Epidermal melanocyte (primary cell): ENCODE data around the gene GFI1B.
"Not testable (repeated sequence)": the region's sequence is repeated elsewhere in the genome, so short reads cannot be mapped to it uniquely, and the experiment has no call there.

Experiments used
- DNase-seq: peaks from one replicate; pipeline ENCODE4 v3.0.0; 2011; ENCODE audit warnings: low spot score; ENCODE audit not compliant: insufficient read length

GFI1B gene

DNA sequence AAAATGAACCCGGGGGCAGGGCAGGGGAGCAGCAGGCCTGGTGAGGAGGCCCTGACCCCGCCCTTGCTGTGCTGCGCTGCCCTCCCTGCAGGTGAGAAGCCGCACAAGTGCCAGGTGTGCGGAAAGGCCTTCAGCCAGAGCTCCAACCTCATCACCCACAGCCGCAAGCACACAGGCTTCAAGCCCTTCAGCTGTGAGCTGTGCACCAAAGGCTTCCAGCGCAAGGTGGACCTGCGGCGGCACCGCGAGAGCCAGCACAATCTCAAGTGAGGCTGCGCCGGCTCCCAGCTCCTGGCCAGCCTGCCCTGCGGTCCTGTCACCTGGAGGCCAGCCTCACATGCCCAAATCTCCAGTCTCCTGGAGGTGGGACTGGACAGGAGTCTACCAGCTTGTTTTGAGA is 12.3 kb downstream of the GFI1B start:
- DNase-seq, result no peak

DNA sequence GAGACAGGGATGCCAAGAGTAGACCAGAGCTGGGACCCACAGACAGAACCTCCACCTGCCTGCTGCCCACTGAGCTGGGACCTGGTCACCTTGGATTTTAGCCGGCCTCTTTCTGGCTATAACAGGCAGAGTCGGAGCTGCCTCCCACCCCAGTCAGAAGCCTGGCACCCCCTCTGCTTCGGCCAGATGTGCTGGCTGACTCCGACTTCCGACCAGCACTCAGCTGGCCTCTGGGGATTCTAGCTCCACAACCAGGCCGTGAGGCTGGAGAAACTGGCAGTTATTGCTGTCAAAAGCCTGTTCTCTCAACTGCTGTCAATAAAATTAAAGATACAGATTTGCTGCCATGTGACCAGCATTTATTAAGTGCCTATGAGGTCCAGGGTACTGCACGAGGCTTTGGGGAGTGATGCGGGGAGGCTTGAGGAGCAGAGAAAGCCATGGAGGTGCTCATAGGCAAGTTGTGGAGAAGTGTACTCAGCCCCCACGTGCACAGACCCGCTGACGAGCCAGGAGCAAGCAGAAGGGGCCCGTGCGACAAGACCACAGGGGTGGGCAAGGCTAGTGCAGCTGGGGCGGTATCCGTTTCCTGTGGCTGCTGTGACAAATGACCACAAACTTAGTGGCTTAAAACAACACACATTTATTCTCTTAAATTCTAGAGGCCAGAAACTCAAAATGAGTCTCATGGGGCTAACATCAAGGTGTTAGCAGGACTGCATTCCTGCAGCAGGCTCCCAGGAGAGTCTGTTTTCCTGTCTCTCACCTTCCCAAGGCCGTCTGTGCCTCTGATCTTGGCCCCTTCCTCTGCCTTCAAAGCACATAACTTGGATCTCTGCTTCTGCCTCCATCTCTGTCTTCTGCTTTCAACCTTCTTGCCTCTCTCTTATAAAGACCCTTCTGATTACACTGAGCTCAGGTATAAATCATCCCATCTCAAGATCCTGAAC is 13.1 kb downstream of the GFI1B start:
- no peak for DNase-seq

DNA sequence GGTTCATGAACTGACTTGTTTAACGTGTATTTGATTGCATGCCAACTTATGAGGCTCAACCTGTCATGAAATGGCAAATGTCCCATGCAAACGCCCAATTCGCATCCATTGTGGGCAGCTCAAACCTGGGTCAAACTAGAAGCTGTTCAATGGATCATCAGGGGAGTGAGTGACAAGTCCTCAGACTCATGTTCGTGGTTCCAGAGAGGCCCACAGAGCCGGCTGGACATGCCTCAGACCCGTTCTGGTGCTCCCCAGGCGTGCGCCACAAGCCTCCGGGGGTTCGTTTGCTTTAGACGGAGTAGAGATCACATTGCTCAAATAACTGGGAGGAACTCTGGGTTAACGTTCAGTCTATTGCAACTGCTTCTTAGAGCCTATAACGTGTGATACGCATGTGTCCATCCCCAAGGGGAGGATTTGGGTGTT is 15.0 kb downstream of the GFI1B start:
- no peak for DNase-seq

DNA sequence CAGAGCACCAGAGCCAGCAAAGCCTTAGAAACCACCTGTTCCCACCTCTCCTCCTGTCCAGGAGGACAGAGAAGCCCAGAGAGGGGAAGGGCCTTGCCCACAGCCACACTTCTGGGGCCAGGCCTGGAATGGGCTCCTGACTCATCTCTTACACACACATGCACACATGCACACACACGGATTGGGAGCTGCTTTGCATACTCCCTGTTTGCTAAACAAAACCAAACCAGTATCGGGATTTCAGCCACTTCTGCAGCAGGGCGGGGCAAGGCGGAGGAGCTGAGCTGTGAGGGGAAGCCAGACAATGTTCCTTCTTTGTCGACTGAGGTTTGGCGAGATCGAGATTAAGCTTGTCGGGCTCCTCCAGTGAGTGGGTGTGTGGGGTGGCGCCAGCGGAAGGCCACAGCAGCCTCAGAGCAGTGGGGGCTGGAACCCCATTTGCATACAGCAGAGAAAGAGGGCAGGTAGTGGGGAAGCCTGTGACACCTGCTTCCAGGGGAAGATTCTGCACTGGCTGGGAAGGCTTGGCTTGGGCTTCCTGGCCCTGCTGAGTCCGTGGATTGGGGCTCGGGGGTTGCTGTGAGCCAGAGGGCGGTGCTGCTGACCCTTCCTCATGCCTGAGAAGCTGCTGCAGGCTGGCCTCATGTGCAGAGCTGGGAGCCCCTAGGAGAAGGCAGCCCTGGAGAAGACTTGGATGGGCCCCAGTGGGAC is 16.1 kb downstream of the GFI1B start:
- no peak for DNase-seq

DNA sequence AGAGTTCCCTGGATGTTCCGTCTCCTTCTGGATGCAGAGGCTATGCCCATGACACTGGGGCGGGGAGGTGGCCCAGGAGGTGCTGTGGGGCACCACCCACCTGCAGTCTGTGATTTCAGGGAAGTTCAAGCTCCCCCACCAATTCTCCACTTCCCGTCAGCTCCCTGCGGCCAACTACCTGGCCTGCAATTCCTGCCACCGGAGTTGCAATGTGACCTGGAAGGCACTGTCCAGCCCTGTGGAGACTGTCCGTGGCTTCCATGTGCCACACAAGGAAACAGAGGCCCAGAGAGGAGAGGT is 16.6 kb downstream of the GFI1B start:
- DNase-seq, result no peak

DNA sequence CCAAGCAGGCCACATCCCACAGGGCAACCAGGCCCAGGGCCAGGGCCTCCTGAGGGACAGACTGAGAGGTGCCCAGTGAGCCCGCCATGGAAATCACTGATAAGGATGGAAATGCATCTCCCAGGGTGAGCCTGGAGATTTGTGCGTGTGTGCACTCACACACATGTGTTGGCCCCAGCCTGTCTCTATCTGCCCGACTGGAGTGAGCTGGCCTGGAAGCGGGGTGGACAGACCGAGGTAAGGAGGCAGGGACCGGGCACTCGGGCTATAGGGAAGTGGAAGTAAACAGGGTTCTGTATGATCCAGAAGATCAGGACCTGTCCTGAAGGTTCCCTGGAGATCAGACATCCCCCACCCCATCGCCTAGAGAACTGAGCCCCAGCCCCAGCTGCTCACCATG is 17.4 kb downstream of the GFI1B start:
- no peak for DNase-seq

DNA sequence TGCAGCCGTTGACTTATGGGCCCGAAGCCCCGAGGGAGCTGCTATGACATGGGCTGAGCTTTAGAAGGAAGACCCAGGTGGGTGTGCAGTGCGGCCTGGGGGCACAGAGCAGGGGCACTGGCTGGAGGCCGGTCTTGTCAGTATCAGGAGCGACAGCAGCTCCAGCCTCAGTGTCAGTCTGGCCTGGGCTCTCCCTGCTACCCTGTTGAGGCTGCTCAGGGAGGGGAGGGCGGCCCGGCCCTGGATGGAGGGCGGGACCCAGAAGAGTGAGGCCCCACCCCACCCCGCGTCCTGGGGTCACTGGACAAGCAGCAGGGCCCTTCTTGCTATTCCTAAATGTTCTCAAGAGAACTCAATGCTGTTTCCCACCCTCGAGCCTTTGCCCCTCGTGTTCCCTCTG is 18.0 kb downstream of the GFI1B start:
- no peak for DNase-seq

DNA sequence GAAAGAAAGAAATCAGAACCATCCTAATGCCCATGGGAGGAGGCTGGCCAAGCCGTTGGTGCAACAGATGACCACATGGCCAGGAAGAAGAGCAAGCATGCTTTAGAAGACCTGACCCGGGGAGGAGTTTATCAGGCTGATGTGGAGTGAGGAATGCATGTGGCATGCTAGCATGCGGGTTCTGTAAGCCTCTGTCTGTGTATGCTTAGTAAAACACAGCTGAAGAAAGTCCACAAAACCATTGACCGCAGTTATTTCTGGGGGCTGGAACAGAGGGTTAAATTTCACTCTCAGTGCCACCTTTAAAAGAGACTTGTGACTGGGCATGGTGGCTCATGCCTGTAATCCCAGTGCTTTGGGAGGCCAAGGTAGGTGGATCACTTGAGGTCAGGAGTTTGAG is 19.1 kb downstream of the GFI1B start:
- DNase-seq, result no peak

DNA sequence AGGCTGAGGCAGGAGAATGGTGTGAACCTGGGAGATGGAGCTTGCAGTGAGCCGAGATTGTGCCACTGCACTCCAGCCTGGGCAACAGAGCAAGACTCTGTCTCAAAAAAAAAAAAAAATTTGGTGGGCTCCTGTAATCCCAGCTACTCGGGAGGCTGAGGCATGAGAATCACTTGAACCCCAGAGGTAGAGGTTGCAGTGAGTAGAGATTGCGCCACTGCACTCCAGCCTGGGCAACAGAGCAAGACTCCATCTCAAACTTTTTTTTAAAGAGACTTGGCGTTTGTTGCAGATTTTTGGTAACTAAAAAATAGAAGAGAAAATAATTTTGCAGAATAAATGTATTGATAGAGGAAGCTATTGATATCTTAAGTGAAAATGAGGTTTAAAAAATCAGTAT is 19.7 kb downstream of the GFI1B start:
- DNase-seq, result not testable (repeated sequence)

DNA sequence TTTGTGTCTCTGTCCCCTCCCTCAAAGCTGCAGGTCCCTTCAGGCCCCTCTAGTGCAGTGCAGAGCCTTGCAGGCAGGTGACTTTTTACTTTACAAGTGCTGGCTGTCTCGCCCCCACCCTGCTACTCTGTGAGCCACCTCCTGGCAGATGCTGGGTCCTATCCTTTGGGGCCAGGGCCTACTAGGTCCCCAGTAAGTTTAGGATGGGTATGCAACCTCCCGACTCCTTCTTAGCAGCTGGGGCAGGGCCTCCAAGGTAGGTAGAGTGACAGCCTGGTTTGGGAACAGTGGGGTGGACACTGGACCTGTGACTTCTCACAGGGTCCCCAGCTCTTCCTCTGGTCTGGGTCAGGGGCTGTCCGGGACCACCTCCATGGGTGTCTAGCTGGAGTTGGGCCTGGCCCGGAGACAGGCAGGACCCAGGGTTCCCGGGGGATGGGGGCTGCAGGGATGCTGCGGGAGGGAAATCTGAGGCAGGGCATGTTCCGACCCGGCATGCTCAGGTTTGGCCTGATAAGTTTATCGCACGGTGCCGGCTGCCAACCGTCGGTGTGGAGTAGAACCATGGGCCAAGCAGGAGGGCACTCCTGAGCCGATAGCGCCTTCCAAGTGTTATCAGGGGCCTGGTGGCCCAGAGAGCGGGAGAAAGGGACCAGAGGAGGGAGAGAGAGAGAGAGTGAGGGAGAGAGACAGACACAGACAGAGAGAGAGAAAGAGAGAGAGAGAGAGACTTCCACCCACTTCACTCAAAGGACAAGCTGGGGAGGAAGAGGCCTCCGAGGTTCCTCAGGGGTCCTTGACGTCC is 20.5 kb downstream of the GFI1B start:
- DNase-seq, result no peak

DNA sequence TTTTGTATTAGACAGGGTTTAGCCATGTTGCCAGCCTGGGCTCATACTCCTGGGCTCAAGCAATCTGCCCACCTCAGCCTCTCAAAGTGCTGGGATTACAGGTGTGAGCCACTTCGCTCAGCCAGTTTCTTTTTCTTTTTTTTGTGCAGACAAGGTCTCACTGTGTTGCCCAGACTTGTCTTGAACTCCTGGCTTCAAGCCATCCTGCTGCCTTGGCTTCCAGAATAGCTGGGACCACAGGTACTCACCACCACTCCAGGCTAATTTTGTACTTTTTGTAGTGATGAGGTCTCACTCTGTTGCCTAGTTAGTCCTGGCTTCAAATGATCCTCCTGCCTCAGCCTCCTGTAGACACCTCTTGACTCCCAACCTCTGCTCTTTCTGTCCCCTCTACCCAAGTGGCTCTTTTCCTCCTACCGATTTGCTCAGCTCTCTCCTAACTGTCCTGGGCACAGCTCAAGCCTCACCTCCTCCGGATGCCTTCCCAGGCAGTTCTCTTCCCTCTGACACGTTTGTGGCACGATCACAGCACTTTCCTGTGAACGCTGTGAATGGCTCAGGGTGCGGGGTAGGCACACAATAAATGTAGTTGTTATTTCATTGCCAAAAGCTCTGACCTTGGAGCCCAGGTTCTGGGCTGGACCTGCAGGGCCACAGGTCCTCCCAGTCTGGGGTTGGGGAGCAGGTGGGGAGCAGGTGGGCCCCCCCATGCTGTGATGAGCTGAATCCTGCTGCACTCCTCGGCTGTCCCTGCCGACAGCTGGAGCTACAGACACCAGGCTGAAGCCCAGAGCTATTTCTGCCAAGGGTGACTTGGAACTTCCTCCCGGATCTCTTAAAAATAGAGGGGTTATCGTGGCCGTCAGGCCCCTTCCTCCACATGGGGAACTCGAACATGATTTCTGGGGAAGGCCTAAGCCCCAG is 23.9 kb downstream of the GFI1B start:
- DNase-seq, result no peak

DNA sequence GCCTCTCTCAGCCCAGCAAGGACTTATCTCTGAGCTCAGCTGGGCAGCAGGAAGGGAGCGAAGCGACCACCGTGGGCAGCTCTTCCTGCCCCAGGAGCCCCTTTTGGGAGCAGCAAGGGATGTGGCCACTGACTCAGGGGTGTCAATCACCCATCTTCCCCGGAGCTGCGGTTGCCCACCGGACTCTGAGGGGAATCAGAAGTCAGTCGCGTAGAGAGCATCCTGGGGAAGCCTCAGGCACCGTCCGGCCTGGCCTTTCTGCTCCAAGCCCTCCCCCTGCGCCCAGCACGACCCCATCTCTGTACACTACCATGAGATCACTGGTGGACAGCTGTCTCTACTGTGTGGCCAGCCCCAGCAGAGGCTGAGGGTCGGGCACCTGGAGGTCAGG is 24.6 kb downstream of the GFI1B start:
- DNase-seq, result no peak

DNA sequence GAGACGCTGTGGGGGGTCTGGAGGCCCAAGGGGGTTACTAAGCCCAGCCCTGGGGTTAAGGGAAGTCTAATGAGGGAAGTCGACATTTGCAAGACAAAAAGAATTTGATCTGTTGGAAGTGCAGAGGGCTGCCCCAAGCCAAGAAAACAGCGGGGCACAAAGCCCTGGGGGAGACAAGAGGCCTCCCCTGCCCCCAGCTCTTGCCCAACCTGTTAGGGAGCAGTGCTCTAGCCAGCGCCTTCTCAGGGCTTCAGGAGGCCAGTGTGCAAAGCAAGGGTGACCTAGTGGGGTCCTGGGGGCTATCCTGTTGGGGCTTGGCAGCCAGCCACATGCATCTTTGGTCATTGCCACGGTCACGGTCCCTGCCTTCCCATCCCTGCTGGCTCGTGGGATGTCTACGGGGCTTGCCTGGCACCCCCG is 25.2 kb downstream of the GFI1B start:
- no peak for DNase-seq

DNA sequence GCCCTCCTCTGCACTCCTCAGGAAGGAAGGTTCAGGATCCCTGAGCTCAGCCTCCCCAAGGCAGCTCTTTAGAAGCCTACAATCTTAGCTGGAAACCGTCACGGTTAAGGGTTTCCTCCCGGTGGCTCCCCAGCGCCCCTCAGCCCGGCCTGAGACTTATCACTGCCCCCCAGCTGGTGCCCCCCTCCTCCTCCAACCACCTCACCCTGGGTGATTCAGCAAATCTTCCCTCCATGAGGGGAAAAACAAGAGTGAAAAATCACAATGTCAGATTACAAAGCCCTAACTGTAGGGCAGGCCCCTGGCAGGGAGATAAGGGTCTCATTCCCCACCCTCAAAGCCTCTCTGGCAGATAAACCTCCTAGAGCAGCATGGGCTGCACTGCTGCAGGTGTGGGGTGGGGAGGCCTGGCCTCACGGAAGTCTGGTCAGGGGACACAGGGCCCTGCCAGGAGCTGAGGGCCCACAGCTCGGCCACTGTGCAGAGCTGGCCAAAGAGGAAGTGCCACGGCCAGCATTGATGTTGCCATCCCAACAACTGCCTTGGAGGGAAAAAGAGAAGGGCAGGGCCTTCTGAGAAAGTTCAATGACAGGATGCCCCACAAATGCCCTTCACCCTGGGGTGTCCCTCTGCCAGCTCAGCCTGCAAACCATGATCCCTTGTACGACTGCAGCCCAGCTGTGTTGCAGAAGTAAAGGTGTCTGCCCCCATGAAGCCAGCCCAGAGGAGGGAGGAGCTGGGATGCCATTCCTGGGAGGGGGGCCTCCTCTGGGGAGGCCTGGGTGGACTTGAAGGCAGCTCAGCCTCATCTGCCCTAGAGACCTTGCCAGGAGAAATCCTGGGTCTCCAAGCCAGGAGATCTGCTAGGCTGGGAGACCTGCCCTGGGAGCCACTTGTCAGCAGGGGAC is 25.9 kb downstream of the GFI1B start:
- DNase-seq, result no peak

DNA sequence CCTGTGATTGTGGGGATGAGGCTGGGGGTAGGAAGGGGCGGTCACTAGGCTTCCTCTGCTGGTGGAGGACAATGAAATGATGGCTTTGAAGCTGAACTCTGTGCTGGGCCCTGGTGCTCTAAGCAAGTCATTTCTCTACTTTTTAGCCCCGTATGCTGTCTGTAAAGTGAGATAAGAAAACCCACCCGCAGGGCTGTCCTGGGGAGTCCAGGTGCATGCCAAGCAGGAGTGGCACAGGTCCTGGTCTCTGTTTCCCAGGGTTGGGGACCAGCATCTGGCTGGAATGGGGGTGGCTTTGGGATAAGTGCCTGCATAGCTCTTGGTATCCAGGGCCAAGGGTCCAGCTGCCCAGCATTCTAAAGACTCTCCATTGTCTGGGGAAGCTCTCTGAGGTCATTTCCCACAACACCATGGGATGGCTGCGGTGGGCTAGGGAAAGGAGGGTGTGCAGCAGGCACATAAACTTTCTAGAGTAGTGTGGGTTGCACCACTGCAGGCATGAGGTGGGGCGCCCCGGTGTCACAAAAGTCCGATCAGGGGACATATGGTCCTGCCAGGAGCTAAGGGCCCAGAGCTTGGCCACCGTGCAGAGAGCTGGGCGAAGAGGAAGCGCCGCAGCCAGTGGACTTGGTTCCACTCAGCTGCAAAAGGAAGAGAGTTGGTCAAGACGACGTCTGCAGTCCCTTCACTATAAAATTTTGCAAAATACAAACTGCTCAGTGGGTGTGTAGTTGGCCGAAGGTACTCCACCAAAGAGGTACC is 26.7 kb downstream of the GFI1B start:
- DNase-seq, result no peak

DNA sequence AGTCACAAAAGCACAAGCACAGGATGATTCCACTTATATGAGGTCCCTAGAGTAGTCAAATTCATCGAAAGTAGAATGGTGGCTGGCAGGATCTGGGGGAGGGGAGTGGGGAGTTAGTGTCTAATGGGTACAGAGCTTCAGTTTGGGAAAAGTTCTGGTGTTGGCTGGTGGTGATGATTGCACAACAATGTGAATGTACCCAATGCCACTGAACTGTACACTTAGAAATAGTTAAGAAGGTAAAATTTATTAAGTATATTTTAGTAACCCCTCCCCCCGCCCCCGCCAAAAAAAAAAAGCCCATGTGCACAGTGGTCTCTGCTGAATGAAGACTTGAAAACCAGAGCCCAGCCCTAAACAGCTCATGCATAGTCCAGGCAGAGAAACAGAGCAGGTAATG is 27.5 kb downstream of the GFI1B start:
- DNase-seq, result no peak

DNA sequence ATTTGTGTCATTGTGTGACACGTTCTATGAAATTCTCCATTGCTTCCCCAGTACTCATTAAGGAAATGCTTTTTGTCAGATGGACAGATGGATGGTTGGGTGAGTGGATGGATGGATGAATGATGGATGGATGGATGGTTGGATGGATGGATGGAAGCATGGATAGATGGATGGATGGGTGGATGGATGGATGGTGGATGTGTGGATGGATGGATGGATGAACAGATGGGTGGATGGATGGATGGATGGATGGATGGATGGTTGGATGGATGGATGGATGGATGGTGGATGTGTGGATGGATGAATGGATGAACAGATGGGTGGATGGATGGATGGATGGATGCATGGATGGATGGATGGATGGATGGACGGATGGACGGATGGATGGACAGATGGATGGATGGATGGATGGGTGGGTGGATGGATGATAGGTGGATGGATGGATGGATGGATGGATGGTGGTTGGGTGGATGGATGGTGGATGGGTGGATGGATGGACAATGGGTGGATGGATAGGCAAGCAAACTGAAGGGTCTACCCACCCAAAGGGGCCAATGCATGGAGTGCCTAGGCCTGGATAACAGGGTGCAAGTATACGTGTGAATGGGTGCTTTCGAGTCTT is 28.3 kb downstream of the GFI1B start:
- no peak for DNase-seq

DNA sequence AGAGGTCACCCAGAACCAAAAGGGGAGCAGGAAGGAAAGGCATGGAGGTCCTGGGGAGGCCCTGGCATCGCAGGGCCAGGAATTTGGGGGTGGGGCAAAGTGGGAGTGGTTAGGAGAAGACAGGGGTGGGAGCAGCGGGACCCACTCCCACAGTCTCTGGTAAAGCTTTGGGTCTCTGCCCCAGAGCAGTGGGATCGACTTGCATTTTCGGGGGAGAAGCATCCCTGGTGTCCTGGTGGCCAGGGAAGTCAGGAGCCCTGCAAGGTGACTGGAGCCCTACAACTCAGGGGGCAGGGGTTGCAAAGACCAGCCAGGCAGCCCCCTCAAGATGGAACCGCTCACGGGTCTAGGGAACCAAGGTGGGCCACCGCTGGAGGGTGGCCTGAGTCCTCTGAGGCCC is 29.9 kb downstream of the GFI1B start:
- DNase-seq, result no peak

DNA sequence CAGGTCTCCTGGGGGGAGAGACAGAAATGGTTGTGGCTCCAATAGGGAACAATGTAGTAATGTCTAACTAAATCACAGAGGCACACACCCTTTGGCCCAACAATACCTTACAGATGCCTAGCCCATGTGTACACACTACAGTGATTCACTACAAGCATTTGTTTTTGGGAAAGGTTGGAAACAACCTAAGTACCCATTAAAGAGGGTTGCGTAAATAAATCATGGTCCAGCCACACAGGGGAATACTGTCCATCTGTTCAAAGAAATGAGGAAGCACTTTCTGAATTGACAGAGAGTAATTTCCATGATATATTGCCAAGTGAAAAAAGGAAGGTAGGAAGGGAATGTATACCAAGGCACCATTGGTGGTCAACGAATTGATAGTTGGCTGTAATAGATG is 30.3 kb downstream of the GFI1B start:
- DNase-seq, result no peak
